GM21381 (cell line): ENCODE results near the gene ROR1.
"Not testable (repeated sequence)": the region's sequence is repeated elsewhere in the genome, so short reads cannot be mapped to it uniquely, and the experiment has no call there.

ENCODE experiments used
- ATAC-seq: cut with Tn5 transposase; IDR thresholded peaks from one replicate; pipeline ENCODE4 v1.9.1; 2021; ENCODE audit warnings: mild to moderate bottlenecking, moderate library complexity; ENCODE audit not compliant: unreplicated experiment

The ROR1 gene

DNA sequence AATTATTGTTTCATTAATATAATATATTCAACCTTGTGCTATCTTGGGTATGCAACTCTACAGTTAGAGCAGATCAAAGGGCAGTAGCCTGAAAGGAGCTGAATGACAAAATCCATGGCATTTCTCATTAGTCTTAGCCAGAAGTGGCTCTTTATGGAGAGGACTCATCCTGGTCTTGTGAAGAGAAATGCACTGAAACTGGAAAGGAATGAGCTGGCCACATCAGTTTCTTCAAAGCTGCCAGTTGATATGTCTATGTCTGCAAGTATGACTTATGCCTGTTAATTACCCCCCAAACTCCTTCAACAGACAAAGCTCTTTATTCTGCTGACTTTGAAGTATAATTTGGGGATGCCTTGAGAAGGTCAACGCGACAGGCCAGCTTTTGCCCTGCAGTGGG lies 310.6 kb downstream of the ROR1 start:
- ATAC-seq: no peak

DNA sequence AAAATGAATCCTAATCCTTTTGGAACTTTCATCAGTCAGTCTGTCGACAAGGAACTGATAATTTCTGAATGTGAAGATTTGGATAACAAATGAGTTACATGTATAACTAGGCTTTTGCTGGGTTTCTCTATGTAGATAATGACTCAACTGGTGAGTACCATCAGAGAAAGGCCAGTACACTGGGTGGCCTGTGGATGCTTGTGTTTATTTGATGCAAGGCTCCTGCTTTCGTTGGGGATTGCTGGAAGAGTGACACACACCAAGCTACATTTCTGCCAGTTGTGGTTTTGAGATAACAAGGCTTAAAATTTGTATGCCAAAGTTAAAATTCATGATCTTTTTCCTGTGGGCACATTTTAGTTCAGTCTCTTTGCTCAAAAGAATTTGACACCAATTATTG lies 314.0 kb downstream of the ROR1 start:
- no peak for ATAC-seq

DNA sequence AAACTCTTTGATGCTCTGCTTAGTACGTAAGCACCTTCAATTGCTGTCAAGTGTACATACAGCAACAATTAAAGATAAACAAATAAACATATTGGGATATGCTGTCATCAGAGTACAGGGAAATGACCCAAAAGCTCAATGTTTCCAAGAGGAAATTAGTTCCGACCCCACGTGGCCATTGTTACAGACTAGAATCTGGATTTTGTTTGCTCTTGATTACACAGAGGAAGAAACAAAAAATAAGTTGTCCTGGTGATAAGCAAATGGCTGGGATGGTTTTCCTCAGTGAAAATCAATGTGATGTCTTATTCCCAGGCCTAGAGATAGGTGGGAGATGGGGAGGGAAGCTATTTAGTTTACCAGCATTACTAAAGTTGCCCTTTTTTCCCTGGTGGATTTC lies 316.6 kb downstream of the ROR1 start:
- ATAC-seq: no peak

DNA sequence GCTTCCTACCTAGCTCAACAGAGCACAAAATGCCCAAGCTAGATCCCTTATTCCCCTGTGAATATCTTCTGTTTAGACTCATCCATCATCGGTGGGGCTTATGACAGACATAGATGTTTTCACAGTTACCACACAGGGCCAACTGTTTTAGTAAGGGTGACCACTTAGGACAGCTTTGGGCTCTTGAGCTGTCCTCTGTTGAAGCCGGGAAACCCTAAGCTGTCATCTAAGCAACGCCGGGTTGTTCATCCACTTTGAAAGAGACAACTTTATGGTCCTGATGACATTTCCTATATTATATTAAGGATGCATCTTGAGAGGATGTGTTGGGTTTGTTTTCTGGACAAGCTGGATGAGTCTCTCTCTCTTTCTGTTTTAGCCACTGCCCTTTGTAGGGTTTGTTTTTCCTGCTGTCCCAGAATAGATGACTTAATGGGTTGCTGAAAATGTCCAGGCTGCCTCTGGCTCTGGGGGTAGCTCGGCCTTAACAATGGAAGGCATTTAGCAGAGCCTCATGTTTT lies 319.1 kb downstream of the ROR1 start:
- ATAC-seq: no peak

DNA sequence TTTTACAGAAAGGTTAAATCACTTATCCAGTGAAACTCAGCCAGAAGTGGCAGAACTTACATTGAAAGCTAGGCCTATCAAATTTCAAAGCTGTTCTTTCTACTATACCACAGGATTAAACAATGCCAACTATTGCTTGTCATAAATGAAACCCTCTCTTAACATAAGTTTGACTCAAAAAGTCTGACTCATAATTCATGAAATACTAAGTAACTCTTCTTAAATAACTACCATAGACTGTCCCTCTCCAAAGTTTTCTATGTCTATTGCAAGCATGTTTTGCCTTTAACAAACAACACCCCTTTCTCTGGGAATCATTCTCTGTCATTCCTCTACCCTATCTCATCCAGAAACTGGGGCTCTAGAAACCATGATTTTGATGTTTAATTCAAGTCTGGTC lies 320.1 kb downstream of the ROR1 start:
- ATAC-seq: no peak

DNA sequence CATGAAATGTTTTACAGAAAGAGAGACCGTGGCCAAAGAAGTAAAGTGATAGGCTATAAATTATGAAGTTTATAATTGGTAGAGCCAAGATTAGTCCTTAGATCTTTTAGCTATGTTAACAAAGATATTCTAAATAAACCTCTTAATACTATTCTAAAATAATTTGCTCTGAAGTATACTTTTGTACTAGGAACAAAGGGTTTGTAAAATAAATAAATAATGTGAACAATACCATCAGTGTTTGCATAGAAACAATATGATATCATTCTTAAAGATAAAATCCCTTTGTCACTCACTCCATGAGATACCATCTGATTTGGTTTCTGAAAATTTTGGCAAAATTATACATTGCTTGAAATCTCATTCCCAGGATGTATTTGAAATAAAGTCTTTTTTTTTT lies 322.0 kb downstream of the ROR1 start:
- no peak for ATAC-seq

DNA sequence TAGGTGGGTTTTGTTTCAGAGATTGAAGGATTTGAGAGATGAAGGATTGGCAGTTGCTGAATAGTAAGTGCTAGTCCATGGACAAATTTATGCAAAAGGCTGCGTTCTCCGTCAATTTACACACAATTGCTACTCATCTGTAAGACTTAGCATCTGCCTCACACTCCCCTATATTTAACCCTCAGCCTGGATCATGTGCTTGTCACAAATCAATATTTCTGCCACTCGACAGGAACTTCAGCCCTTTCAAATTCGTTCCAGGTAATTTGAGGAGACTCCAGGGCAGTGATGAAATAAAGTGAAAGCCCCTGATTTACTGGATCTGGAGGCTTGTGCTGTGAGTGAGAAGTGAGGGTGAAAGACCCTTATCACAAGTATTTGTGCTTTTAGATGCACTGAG lies 324.0 kb downstream of the ROR1 start:
- no peak for ATAC-seq

DNA sequence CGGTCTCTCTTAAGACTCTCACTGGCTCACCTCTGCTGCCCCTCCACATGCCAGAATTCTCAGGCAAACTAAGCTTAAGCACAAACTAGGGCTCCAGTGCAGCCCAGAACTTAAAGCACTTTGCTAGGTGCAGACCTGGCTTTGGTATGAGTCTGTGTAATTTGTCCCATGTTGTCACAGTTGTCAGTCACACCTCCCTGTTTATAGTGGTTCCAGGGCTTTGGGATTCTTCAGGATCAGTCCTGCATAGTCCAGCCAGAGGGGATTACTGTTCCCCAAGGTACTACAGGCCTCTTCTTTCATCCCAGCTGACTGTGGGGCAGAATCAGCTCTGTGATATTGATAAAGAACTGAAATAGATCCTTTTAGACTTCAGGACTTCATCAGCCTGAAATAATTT lies 324.6 kb downstream of the ROR1 start:
- no peak for ATAC-seq

DNA sequence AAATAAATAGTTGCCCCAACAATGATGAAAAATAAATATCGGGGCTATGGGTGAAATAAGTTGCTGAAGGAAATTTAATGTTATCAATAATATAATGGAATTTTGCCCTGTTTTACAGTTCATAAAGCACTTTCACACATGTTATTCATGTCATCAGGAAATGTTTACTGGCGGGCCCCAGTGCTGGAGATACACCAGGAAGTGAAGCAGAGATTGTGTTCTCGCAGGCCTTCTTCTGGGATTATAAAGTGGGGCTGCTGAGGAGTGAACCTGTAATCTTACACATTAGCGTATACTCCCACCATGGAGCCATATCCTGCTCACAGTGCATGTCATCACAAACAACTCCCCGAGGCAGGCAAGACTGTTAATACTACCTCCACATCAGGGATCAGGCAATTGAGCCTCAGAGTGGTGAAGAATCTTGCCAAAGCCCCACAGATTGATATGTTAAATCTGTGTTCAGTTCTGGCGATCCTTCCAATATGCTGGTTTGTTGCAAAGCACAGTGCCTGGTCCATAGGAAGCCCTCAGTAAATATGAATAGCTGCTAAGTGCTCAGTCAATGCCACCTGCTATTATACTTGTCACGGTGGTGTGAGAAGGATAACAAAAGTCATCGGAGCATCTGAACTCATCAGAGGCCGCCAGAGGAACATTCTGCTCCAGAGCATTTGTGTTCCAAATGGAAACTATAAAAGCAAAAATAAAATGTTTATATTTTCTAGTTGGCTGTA lies 325.2 kb downstream of the ROR1 start:
- ATAC-seq: no peak

DNA sequence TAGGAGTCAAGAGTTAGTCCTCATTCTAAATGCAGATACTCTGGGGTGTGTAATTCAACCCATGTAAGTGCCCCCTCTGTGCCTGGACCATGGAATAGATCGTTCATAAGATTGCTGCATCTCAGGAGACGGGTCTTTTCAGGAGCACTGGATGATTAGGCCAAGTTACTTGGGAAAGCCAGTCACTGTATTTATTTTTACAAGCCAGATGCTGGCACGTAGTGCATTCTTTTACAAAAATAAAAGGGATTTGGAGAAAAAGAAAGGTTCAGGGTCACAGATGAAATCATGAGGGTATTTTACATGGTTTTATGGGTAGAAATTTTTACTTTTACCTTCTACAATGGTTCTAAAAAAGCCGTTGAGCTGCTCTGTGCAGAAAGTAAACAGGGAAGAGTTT lies 327.0 kb downstream of the ROR1 start:
- ATAC-seq: no peak

DNA sequence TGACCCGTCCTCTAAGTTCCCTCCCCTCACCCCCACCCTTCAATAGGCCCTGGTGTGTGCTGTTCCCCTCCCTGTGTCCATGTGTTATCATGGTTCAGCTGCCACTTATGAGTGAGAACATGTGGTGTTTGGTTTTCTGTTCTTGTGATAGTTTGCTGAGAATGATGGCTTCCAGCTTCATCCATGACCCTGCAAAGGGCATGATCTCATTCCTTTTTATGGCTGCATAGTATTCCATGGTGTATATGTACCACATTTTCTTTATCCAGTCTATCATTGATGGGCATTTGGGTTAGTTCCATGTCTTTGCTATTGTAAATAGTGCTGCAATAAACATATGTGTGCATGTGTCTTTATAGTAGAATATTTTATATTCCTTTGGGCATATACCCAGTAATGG lies 330.8 kb downstream of the ROR1 start:
- not testable (repeated sequence) for ATAC-seq

DNA sequence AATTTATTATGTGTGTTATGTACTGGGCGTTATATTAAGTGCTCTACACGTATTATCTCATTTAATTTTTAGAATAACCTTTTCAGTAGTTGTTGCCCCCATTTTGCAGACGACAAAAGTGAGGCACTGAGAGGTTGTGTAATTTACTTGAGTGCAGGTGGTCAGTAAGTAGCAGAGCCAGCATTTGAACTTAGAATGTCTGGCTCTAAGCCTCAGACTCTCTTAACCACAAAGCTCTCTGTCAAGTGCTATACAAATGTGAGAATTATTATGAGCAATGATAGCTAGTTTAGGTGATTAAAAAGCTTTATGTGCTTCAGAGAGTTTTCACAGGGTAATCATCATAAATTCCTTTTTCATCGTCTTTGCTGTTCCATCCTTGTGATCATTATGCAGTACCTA lies 333.3 kb downstream of the ROR1 start:
- no peak for ATAC-seq

DNA sequence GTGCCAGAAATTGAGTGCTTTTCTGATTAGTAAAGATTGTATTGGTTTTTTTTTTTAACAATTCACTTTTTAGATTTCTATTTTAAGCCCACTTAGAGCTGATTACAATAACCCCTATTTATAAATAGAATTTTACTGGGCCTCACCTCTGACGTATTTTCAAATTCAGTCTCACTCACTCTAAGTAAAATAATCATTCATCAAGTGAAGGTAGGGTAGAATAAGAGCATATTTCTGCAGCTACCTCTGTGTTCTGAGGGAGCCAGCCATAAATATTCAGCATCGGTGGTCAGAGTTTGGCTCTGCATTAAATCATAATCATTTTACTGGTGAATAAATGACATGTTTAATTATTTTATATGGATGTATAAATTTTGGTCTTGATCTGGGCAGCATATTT lies 333.8 kb downstream of the ROR1 start:
- ATAC-seq: no peak

DNA sequence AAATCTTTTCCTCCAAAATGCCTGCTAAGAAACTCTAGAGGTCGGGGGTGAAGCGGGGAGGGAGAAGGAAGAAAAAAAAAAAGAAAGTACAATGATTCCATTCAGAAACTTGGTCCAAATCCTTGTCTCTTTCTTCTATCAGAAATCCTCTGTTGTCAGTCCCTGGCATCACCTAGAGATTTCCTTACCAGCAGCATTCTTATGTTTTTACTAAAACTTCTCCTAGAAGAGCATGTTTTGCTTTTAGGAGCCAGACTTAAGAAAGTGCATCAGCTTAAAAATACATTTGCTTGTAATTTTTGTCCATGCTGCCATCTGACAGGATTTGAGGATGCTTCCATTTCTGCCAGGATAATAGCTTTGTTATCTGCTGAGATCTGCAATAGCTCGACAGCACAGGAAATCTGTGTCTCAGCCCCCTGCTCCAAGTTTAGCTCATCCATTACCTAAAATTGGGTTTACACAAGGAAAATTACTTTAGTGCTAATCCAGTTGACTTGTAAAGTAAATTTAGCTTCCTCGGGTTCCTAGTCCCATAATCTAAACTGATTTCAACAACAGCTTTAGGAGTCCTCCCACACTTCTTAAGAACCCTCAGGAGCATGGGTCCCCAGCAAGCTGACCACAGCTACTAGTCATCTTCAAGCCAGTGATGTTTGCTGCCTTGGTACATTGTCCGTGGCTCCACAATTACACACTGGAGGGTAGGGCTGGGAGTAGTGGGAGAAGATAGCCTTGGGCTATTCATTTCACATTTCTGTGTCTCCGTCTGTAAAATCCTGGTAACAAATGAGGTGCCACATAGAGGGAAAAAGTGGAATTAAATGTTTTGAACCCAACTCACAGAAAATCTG lies 337.3 kb downstream of the ROR1 start:
- ATAC-seq: no peak

DNA sequence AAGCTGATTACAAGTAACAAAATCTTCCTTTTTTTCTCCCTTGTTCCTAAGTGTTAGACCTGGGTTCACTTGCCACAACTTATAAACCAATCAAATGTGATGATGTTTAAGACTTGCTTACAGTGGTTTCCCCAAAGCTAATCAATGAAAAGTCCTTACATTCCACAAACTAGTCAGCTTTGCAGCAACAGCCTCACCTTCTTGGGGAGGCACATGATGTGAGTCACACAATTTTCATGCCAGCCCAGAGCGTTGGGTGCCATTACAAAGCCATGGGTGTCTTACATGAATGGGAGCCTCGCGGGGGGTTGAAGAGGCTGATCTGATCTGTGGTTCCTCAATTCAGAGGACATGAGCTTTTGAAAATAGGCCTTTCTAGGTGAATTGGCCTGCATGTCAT lies 338.0 kb downstream of the ROR1 start:
- ATAC-seq: no peak

DNA sequence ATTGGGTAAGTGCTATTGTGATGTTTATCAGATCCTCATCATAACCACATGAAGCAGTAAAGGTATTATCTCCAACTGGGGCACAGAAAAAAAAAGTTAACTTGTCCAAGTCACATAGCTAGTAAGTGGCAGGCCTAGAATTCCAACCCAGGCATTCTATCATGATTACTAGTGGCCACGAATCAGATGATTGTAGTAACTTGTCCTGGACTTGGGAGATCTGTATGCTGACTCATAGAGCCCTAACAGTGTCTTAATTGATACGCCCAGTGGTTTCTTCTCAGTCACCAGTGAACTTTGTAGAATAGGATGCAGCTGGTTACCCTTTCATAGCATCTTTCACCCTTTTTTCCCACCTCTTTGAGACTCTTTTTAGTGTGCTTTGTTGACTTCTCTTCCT lies 338.5 kb downstream of the ROR1 start:
- no peak for ATAC-seq

DNA sequence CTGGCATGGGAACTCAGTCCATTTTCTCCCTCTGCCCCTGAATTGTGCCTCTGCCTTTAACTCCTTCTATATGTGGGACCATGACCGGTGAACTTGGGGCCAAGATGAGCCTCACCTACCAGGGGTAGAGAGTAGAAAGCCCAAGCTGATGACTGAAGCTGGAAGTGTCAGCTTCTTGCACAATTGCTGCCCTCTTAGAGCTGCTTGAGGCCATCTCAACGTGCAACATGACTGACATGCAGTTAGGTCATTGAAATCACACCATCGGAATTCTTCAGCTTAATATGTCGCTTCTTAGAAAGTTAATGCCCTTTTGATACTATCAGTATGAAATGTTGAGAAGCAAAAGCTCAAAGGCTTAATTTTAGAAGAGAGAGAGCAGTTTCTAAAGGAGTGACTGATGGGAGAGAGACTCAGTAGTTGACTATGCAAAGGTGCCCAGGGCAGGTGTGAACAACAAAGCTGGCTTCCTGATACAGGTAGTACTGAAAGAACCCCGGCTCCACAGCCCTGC lies 340.3 kb downstream of the ROR1 start:
- no peak for ATAC-seq

DNA sequence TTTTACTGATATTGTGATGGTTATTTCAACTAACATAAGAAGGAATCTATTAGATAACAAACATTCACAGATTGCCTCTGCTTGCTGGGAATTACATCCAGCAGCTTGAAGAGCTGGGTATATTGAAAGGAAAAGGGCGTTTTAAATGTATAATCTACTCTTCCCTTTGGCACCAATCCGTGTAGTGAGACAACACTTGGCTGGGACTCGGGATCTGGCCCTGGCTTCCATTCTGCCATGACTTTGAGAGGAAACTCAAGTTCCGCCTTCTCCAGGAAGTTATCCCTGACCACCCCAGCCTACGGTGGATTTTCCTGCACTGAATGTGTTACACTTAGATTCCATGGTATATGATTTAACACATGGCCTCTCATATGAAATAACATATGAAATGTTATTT lies 342.7 kb downstream of the ROR1 start:
- ATAC-seq: no peak

DNA sequence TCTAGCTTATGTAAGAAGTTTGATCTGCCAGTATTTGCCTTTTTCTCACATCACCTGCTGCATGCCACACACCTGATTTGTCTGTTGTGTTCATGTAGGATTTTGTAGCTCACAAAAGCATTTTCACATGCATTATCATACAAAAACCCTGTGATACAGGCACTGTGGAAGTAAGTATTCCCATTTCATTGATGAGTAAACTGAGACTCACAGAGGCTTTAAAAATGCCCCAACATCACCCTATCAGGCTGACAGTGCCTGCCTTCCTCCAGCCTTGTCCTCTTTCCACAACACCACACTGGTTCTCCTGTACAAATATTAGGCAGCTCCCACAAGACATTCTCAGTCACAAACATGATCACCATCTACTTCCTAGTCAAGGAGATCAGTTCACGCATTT lies 343.7 kb downstream of the ROR1 start:
- no peak for ATAC-seq

DNA sequence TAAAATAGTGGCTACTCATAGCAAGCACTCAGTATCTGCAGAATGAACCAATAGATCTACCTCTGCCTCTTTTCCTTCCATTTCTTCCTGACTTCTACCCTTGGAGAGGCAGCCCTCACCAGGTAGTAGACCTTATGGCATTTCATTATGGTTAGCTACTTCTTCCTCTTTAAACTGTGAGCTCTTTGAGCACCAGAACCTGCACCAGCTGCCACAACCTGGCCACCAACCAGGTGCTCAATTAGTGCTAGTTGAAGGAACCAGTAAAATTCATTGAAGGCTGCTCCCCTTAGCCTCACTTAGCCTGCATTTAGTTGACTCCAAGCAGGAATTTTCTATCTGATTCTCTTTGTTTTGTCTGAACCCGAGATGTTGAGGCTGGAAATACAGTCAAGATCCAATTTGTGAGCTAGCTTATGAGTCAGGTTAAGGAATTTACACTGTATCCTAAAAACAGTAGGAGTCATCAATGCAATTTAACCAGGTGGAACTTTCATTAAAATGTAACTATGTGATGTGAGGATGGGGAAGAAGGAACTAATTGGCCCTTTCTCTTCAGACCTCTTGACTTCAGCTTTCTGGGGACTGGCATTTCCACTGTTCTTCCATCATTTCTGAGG lies 348.1 kb downstream of the ROR1 start:
- ATAC-seq: no peak

DNA sequence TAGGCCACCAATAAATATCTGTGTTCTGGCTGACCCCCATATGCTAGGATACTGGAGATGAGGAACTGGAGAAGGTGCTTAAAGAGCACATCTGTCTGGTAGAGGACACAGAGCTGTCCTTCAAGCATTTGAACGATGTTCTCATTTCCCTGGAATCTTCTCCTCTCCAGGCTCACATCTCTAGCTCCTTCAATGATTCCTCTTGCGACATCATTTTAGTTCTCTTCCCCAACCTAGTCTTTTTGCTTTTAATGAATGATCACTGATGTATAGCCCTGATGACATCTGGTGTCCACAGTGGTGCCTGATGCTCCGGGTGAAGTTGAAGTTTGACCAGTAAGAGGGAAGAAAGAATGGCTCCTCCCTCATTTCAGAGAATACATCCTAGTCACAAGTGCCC lies 348.8 kb downstream of the ROR1 start:
- no peak for ATAC-seq
